HT1080 (cell line): ENCODE data around the gene TPX2. TPM values are rescaled to one million over a fixed set of nuclear protein-coding genes. Genes with fewer than 3 reads are reported as not detected.
"Not testable (repeated sequence)": the region's sequence is repeated elsewhere in the genome, so short reads cannot be mapped to it uniquely, and the experiment has no call there.

Experiments used
- DNase-seq: peaks from one replicate; pipeline ENCODE4 v3.0.0-alpha.2; 2015; ENCODE audit warnings: low read depth
- total RNA-seq: library from RNA; depleted of rRNA; stranded (reverse); fragments of >200 nt; shearing (Covaris generic); gene quantifications from 2 replicates; pipeline ENCODE4 v1.2.3, GENCODE V29; 2014

The TPX2 gene
- total RNA-seq, 1 experiment from 2014 or later, result 183 TPM

DNA sequence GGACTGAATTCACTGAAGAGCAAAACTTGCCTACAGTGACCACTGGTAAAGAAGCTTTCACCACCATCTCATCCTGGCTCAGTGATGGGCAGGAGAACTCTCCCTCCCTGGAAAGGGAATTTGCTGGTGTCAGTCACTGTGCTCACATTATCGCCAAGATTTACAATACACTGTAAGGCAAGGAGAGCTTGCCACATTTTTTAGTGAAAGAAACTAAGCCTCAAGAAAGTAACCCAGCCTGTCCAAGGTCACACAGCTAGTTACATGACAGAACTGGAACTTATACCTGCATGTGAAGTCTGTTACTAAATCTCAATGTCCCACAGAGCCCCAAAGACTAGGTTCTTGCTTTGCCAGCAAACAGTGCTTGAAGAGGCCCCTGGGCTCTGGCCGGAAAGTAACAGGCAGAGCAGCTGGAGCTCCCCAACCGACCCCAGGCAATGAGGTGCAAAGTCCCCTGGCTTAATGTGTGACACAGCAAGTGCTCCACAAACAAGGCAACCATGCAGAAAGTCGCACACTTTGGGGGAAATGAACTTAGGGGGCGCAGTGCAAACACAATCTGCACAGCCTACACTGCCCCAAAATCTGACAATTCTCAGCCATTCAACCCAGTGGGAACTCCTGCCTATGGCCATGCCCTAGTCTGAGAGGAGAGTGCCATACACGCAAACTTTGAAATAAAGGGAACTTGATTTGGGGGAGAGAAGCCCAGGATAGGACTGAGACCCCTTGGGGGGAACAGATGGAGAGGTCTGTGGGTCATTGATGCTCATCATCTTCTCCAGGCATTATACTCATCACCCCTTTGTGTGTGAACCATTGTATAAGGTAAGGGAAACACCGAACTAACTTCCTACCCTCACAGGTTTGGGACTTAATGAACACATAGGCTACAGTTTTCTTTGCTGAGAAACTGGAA, 18.3 kb upstream of the TPX2 start:
- no peak for DNase-seq

DNA sequence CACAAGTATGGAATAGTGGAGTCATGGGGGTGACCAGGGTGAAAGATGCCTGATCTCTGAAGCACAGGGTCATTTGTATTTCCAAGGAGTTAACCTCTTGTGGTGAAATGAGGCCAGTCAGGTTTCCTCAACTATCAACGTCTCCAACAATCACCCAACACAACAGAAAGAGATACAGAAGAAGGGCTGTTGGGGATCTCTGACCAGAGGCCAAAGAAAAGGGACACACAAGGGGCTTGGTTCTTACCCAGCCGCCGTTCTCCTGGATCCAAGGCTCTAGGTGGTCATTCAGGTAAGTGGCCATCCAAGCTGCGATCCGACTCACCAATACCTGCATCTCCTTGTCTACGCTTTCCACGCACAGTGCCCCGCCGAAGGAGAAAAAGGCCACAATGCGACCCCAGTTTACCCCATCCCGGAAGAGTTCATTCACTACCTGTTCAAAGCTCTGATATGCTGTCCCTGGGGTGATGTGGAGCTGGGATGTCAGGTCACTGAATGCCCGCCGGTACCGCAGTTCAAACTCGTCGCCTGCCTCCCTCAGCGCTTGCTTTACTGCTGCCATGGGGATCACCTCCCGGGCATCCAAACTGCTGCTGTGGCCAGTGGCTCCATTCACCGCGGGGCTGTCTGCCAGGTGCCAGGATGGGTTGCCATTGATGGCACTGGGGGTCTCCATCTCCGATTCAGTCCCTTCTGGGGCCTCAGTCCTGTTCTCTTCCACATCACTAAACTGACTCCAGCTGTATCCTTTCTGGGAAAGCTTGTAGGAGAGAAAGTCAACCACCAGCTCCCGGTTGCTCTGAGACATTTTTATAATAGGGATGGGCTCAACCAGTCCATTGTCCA, 17.5 kb upstream of the TPX2 start:
- DNase-seq, result no peak

DNA sequence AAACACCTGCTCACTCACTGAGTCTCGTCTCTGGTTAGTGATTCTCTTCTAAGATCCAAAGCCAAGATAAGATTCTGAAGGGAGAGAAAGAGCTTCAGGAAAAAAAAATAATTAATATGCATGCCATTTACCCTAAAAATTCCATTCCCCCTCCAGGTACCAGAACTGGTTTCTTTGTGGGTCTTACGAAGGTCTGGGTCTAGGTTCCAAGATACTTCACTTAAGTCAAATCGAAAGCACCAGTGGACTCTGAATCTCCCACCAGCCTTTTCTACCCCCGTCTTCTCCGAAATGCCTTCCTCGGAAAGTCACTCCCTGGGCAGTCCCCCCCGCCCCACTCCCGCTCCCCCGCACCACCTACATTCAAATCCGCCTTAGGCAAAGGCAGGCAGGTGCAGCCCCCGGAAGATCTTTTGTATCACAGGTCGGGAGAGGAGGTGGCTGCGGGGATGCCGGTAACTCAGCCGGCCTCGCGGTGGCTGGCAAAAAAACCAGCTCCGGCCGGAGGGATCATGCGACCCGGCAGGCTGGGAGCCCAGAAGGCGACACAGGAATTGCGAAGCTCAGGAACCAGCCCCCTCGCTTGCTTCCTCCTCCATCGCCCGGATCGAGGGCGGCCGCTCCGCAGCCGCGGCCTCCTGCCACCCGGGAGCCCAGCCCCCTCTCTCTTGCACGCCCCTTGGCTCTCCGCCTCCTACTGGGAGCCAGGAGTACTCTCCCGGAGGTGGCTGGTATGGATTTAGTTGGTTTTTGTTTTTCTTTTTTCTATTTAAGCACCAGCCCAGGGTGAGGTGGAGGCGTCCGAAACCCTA, 16.6 kb upstream of the TPX2 start, which contains the start of gene BCL2L1:
Gene BCL2L1, minus strand, starts transcription at position 612 of the 812 bp plus-strand sequence. CDS start 650 bp downstream, outside the sequence.
- peak; percentile 81 for DNase-seq

DNA sequence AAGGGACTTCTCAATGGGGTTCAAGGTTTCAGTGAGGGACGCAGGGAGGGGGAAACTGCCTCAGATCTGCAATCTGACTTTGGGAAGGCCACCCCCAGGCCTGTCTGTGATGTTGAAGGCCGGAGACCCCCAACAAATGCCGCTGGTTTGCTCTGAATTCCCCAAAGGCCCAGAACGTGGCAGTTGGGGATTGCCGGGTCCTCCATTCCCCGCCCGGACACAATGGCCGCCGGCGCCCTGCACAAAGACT, 16.1 kb upstream of the TPX2 start:
- no peak for DNase-seq

DNA sequence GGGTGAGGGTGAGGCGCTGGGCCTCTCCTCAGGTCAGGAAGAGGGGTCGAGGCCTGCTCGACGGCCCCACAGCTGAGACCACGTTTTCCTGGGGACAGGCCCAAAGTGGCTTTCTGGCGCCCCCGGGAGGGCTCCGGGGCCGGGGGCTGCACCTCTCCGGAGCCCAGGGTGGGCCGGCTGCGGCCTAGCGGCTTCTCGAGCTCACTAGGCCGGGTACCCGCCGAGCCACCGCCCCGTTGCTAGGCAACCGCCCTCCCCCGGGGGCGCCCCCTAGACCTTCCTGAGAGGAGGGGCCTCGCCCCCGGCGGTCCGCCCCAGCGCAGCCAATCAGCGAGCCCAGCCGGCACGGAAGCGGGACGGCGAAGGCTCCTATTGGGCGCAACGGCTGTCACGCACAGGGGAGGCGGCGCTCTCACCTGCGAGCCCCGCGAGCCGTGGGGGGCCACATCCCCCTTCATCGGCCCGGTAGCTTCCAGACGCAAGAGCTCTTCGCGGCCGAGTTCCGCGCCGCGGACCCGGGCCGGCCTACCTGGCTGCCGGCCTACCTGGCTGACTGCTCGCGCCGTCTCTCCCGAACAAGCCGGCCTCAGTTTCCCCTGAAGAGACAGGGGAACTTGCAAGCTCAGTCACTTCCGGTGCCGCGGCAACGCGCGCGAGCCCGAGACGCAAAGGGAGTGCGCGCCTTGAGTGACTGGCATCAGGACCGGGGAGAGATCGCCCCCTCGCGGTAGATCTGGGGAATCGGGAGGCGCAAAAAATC, 15.6 kb upstream of the TPX2 start:
- peak; percentile 97 for DNase-seq

DNA sequence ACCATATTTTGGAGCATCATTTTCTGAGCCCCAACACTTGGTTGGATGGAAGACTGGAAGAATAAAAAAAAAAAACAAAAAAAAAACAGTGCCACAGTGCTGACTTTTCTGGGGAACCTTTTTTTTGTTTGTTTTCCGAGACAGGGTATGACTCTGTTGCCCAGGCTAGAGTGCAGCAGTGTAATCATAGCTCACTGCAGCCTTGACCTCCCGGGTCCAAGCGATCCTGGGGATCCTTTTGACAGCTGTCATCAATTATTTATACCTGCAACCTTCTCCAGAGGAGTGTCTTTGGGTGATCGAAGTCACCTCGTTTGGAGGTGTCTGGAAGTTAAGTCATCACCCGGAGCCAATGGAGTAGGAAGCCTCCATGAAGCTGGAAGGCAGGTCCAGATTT, 7.8 kb upstream of the TPX2 start:
- DNase-seq, result no peak

DNA sequence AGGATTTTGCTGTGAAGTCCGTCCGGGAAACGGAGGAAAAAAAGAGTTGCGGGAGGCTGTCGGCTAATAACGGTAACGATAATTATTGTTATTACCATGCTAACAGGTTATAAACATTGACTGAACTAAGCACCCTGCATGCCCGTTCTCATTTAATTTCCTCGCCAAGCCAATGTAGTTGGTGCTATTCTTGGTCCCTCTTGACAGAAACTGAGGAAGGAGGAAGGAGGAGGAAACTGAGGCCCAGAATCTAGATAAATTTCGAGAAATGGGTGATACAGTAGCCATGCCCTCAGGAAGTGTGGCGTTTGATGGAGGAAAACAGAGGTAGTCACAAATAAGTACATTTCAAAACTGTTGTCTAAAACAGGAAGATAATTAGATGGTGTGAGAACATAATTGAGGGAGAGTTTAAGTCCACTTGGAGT, 474 bp downstream of the TPX2 start:
- no peak for DNase-seq

DNA sequence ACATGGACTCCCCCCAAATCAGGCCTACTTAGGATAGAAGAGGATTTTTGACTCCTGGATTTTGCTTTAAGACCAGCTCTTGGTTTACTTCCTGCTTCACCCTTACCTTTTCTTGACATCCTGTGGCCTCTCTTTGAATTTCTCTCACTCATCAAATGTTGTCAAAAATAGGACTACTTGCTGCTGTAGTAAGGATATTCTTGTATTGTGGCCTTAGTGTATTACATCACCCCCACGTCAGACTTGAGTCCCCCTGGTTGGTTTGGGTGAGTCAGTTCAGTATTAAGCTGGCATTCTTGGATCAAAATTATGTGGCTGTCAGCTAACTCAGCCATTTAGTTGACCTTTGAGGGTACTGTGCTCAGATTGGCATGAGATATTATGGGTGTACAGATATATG, 1.1 kb downstream of the TPX2 start:
- peak; percentile 60 for DNase-seq

DNA sequence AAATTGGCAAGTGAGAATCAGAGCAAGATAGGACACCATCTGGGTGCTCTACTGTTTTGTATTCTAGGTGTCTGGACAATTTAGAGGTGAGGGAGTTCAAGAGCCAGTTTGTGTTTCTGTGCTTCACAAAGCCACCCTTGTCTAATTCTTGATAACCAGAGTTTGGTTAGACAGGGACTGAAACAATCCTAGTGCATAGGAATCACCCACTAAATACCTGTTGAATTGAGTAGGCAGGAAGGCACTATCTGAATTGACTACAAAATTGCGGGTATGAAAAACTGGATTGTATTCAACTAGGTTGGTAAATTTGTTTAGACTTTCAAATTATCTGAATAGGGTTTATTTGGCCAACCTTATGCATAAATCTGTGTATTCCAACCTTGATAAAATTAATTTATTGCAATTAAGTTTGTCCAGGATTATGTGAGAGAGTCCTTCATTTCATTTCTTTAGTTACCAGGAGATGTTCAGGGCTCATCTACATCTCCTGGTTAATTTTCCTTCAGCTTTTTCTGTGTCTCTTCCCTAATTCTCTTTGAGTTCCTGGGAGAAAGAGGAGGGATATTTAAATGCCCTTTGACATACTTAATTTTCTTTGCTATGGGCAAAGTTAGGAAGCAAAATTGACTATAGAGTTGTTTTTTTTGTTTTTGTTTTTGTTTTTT, 1.7 kb downstream of the TPX2 start:
- DNase-seq, result no peak

DNA sequence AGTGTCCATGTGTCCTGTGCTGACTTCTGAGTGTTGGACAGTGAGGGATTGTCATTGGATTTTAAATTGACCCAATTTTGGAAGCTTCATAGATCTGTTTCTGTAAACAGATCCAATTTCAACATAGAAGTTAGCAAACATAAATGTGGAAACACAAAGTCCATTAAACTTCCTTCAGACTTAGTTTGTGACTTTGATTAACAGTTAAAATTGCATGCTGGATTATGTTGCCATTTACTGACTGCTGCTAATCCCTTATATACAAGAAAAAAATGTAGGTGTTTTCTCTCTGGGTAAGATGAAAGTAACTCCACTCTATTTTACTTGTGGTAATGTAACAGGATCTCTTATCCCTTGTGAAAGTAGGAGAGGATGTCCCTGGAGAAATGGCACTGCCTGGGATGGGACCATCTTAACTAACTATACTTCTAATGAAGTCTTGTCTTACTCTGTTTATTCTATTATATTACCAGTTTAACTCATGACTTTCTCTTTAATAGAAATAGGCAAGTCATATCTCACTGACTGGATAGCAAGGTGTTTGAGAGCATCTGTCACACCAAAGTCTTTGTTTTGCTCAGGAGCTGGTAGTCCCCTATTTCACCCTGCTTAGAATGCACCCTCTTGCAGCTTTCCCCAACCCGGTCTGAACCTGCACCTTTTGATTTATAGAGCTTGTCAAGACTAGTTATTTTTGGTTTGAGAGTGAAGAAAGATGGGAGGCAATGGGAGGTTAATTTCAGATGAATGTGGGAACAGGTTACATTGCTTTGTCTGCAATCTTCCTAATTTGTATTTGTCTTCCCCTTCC, 7.2 kb downstream of the TPX2 start:
- DNase-seq, result no peak

DNA sequence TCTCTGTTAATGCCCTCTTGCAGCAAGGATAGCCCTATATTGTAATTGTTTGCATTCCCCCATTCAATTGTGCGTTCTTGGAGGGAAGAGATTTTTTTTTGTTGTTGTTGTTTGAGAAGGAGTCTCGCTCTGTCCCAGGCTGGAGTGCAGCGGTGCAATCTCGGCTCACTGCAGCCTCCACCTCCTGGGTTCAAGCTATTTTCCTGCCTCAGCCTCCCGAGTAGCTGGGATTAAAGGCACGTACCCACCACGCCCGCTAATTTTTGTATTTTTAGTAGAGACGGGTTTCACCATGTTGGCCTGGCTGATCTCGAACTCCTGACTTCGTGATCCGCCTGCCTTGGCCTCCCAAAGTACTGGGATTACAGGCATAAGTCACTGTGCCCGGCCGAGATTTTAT, 7.9 kb downstream of the TPX2 start:
- not testable (repeated sequence) for DNase-seq

DNA sequence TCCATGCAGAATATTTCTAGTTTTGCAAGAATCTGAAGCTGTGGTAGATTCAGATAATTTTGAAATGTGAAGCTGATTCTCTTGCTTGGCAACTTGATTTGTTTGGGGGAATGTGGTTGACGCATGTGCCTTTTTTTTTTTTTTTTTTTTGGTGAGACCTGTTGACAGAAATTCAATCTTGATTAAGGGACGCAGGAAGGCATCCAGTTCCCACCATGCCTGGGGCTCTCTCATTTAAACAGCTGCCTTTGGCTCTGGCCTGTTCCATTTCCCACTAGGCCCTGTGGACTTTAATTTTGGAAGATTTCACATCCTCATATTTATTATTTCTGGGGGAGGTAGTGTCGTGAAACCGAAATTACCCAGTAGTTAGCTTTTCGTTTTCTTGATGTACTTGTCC, 8.6 kb downstream of the TPX2 start:
- no peak for DNase-seq

DNA sequence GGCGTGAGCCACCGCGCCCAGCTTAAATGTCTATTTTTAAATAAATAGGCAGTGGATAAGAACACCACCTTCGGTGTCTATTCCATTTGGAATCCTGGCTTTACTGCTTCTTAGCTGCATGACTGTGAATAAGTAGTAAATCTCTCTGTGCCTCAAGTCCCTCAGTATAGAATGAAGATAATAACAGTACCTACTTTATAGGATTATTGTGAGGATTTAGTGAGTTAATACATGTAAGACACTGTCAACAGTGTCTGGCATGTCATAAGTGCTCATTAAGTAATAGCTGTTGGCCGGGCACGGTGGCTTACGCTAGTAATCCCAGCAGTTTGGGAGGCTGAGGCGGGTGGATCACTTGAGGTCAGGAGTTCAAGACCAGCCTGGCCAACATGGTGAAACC, 10.1 kb downstream of the TPX2 start:
- no peak for DNase-seq

DNA sequence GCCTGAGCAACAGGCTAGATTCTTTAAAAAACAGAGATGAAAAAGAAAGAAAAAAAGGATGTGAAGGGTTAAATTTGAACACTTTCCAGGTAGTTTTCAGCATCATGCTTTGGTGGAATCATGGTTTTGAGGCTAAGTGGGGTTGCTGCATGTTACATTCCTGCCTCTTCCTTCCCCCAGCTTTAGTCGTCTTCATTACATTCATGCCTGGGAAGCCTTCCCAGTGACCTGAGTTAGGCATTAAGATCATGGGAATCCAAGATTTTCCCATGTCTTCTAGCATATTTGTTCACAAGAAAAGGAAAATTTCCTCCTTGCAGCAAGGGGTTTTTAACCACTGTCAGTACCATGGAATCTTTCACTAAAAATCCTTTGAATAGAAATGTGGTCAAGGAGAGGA, 12.0 kb downstream of the TPX2 start:
- DNase-seq, result no peak

DNA sequence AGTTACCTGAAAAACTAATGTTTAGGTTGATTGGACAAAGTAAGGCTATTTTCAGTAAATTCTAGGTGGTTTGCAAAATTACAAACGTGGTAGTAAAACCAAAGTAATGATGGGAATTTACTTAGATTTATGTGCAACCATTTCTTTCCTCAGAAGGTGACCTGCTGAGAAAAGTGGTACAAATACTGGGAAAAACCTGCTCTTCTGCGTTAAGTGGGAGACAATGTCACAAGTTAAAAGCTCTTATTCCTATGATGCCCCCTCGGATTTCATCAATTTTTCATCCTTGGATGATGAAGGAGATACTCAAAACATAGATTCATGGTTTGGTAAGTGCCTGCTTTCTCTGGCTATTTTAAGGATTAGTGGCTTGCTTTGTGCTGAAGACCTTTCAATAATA, 18.2 kb downstream of the TPX2 start:
- no peak for DNase-seq

DNA sequence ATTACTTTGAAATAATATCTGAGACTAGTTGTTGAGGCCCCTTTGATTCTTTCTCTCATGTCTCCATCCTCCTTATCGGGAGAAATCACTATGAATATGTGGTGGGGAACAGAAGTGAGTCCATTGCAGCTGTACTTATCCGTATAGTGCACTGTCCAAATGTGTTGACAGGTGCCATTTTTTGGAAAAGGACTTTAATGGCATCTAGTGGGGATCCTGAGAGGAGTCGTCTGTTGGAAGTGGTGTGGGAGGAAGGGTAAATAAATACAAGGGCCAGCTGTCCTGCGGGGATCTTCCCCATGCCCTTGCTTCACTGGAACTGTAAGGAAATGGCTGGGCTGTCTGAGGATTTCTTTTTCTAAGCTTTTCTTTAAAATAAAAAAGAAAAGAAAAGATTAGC, 19.4 kb downstream of the TPX2 start:
- DNase-seq, result no peak

DNA sequence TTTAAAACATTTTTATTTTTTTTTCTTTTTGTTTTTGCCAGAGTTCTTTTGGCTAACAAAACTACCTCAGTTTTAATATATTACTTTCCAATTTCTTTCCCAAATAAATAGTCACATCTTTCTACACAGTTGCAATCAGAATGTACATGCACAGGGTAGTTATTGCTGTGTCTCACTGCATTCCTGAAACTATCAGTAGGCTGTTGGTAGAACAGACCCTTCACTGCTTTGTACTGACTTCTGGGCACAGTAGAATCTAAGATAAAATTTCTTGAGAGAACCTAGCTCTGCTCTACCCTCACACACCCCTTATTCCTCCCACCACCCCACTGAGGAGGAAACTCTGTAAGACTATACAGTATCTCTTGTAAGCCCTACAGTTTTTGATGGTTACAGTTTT, 19.9 kb downstream of the TPX2 start:
- no peak for DNase-seq

DNA sequence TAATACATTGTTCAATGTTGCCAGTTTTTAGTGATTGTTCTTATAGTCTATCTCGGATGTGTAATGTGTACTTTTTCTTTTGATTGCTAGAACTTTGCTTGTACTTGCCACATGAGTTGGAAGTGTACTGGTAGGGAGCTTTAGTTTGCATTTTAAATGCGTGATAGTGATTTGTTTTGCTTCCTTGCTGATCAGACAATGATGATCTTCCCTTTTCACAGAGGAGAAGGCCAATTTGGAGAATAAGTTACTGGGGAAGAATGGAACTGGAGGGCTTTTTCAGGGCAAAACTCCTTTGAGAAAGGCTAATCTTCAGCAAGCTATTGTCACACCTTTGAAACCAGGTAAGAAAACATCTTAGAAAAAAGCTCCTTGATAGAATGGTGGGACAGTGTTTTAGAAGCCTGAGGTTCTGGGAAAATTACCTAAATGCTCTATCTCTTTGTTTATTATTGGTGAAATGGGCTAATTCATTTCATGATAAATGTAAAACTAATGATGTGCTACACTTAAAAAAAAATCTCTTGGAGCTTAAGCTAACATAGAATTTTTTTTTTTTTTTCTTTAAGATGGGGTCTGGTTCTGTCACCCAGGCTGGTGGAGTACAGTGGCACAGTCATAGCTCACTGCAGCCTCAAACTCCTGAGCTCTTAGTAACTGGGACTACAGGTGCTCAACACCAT, 20.9 kb downstream of the TPX2 start:
- DNase-seq, result no peak
